ENCODE measurements around the gene FOXP1.

GRCh38 chr3:71521021-71521352 is 62.5 kb downstream of the FOXP1 start:
- TF ChIP-seq CTCF (IDR thresholded peaks at IDR 0.05; ENCODE audit: insufficient read depth, low read length, poor library complexity, severe bottlenecking) (no peak), EZH2phosphoT487 (conservative IDR thresholded peaks at IDR 0.05; ENCODE audit: low read length) (no peak)

Data from SU-DHL-6 (cell line).